GM18951 (cell line): ENCODE measurements around the gene BFSP1.

Source experiments
- POLR2A ChIP-seq: IDR thresholded peaks from 4 replicates; pipeline ENCODE4 v1.6.1; 2011; ENCODE audit warnings: mild to moderate bottlenecking; ENCODE audit not compliant: insufficient read length, insufficient read depth; ENCODE audit errors: extremely low read depth
- in situ Hi-C: fragments of 300-500 bp; cut with MboI; formaldehyde crosslinking; loops from one replicate; pipeline ENCODE4 v1.12.0; 2022; ENCODE audit warnings: low sequenced_read_pairs, mixed read lengths, inconsistent platforms; ENCODE audit not compliant: unreplicated experiment

The BFSP1 gene

GRCh38 chr20:17505636-17506517, 25.3 kb downstream of the BFSP1 start:
- no peak for TF ChIP-seq POLR2A
- in situ Hi-C loops, result no loop called here

GRCh38 chr20:17504898-17505635, 26.1 kb downstream of the BFSP1 start:
- in situ Hi-C loops, result no loop called here
- TF ChIP-seq POLR2A, result no peak

- in situ Hi-C loops, result no loop called here
- TF ChIP-seq POLR2A, result no peak
These were observed 26.9 kb downstream of the BFSP1 start for GRCh38 chr20:17504066-17504897.

- in situ Hi-C loops, result no loop called here
- no peak for TF ChIP-seq POLR2A
These were observed 27.7 kb downstream of the BFSP1 start for GRCh38 chr20:17503301-17504065.

GRCh38 chr20:17502105-17502504, 29.1 kb downstream of the BFSP1 start:
- no peak for TF ChIP-seq POLR2A
- in situ Hi-C loops, result no loop called here

GRCh38 chr20:17501701-17502100, 29.5 kb downstream of the BFSP1 start:
- TF ChIP-seq POLR2A, result no peak
- in situ Hi-C loops, result no loop called here

GRCh38 chr20:17500826-17501225, 30.4 kb downstream of the BFSP1 start:
- in situ Hi-C loops, result no loop called here
- no peak for TF ChIP-seq POLR2A

GRCh38 chr20:17500271-17500670, 30.9 kb downstream of the BFSP1 start:
- in situ Hi-C loops, result no loop called here
- TF ChIP-seq POLR2A, result no peak

- in situ Hi-C loops, result no loop called here
- TF ChIP-seq POLR2A, result no peak
These were observed 32.1 kb downstream of the BFSP1 start for GRCh38 chr20:17499041-17499440.

- TF ChIP-seq POLR2A, result no peak
- in situ Hi-C loops, result no loop called here
These were observed 32.5 kb downstream of the BFSP1 start for GRCh38 chr20:17498641-17499040.

GRCh38 chr20:17497821-17498580, 33.2 kb downstream of the BFSP1 start:
- TF ChIP-seq POLR2A, result no peak
- in situ Hi-C loops, result no loop called here

- no peak for TF ChIP-seq POLR2A
- in situ Hi-C loops, result no loop called here
These were observed 35.4 kb downstream of the BFSP1 start for GRCh38 chr20:17495826-17496225.
